Activated CD8-positive, alpha-beta T cell treated with anti-CD3 and anti-CD28 coated beads, Interleukin-2, amount 10 ng/mL, durations not matched to agents 7 days and 5 days (primary cell): Measurements from ENCODE around the gene BMPR2. TPM values are rescaled to one million over a fixed set of nuclear protein-coding genes. Genes with fewer than 3 reads are reported as not detected.
"Not testable (repeated sequence)": the region's sequence is repeated elsewhere in the genome, so short reads cannot be mapped to it uniquely, and the experiment has no call there.

ENCODE experiments used
- ATAC-seq: fragments of 150-1000 bp; cut with Tn5 transposase; one replicate; pipeline ENCODE4 v1.10.0; 2021; ENCODE audit warnings: moderate library complexity
- CTCF ChIA-PET: fragments of 350-600 bp; sonication (Branson Sonifier 250); formaldehyde crosslinking; loops from one replicate; lab custom pipeline; 2021; ENCODE audit warnings: antibody characterized with exemption; lab: Charles Lee
- POLR2A ChIA-PET: fragments of 350-600 bp; sonication (Branson Sonifier 250); formaldehyde crosslinking; loops from one replicate; lab custom pipeline; 2021; ENCODE audit warnings: antibody characterized with exemption; lab: Charles Lee
- DNase-seq: peaks from one replicate; pipeline ENCODE4 v3.0.0-alpha.2; 2020
- H3K27ac Mint-ChIP-seq: one replicate; pipeline ENCODE4 v1.8.0; 2021; ENCODE audit warnings: mild to moderate bottlenecking, mixed read lengths
- H3K27me3 Mint-ChIP-seq: one replicate; pipeline ENCODE4 v1.8.0; 2021; ENCODE audit warnings: low read depth, mixed read lengths
- H3K36me3 Mint-ChIP-seq: one replicate; pipeline ENCODE4 v1.8.0; 2021; ENCODE audit warnings: low read depth, mixed read lengths
- H3K4me1 Mint-ChIP-seq: one replicate; pipeline ENCODE4 v1.8.0; 2021; ENCODE audit warnings: low read depth, mixed read lengths
- H3K4me3 Mint-ChIP-seq: one replicate; pipeline ENCODE4 v1.8.0; 2021; ENCODE audit warnings: mild to moderate bottlenecking, mixed read lengths
- H3K9me3 Mint-ChIP-seq: one replicate; pipeline ENCODE4 v1.8.0; 2022; ENCODE audit warnings: mixed read lengths; ENCODE audit not compliant: insufficient read depth
- total RNA-seq, 2 experiments: library from RNA; stranded (reverse); gene quantifications; one replicate each; pipeline ENCODE4 v1.2.3, GENCODE V29; 2021

BMPR2 gene
- total RNA-seq, 2 experiments from 2014 or later, result 6.3 to 7.0 TPM

DNA sequence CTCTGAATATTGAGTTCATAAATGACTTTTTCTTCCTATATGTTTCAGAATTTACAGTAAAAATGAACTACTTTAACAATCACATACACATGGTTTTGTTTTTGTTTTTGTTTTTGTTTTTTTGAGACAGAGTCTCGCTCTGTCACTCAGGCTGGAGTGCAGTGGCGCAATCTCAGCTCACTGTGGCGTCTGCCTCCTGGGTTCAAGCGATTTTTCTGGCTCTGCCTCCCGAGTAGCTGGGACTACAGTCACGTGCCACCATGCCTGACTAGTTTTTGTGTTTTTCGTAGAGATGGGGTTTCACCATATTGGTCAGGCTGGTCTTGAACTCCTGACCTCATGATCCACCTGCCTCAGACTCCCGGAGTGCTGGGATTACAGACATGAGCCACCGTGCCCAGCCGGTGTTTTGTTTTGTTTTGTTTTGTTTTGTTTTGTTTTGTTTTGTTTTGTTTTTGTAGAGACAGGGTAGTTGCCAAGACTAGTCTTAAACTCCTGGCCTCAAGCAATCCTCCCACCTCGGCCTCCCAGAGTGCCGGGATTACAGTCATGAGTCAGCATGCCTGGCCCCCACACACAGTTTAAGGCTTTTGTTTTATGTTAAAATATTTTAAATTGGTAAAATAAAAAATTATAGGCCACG lies 170.5 kb downstream of the BMPR2 start:
- H3K36me3 Mint-ChIP-seq, H3K4me3 Mint-ChIP-seq, ATAC-seq, DNase-seq, H3K9me3 Mint-ChIP-seq, POLR2A ChIA-PET, H3K4me1 Mint-ChIP-seq, H3K27me3 Mint-ChIP-seq, H3K27ac Mint-ChIP-seq: not testable (repeated sequence)
- CTCF ChIA-PET, result interaction anchor here (0.6 kb wide), 1 partner anchor 348 kb away, joined by 3 read pairs; no protein-coding TSS in a partner anchor

DNA sequence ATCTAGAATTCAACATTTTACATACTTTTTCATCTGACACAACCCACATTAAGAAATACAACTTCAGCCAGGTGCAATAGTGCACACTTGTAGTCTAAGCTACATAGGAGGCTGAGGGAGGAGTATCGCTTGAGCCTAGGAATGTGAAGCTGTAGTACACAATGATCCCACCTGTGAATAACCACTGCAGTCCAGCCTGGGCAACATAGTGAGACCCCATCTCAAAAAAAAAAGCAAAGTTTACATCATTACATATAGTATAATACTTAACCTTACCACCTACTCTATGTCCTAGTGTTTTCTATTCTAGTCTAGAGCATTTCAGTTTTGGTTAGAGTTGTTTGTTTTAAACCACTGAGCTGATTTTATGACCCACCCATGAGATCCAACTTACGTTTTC lies 172.1 kb downstream of the BMPR2 start:
- ATAC-seq, result no peak
- no peaks in the 10 kb centered on the region for H3K9me3 Mint-ChIP-seq
- no peaks in the 10 kb centered on the region for H3K36me3 Mint-ChIP-seq
- DNase-seq, result no peak
- H3K4me1 Mint-ChIP-seq, result no peaks in the 10 kb centered on the region
- no peak overlapping the region for H3K27ac Mint-ChIP-seq
- no peaks in the 10 kb centered on the region for H3K27me3 Mint-ChIP-seq
- CTCF ChIA-PET, result interaction anchor here (1.6 kb wide), 1 partner anchor 11 kb away, joined by 3 read pairs; no protein-coding TSS in a partner anchor
- no peak overlapping the region for H3K4me3 Mint-ChIP-seq
- POLR2A ChIA-PET, result no interaction called here

DNA sequence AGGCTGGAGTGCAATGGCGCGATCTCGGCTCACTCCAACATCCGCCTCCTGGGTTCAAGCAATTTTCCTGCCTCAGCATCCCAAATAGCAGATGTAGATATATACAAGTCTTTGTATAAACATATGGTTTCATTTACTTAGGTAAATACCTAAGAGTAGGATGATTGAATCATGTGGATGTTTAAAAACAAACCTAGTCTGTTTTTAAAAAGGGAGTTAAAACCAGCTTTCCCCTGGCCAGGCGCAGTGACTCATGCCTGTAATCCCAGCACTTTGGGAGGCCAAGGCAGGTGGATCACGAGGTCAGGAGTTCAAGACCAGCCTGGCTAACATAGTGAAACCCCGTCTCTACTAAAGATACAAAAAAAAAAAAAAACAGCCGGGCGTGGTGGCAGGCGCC lies 174.9 kb downstream of the BMPR2 start:
- H3K36me3 Mint-ChIP-seq, ATAC-seq, H3K4me3 Mint-ChIP-seq, DNase-seq, H3K27me3 Mint-ChIP-seq, H3K4me1 Mint-ChIP-seq, CTCF ChIA-PET, H3K9me3 Mint-ChIP-seq, H3K27ac Mint-ChIP-seq, POLR2A ChIA-PET: not testable (repeated sequence)

DNA sequence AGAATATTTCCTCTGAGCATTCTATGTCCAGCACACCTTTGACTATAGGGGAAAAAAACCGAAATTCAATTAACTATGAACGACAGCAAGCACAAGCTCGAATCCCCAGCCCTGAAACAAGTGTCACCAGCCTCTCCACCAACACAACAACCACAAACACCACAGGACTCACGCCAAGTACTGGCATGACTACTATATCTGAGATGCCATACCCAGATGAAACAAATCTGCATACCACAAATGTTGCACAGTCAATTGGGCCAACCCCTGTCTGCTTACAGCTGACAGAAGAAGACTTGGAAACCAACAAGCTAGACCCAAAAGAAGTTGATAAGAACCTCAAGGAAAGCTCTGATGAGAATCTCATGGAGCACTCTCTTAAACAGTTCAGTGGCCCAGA lies 179.2 kb downstream of the BMPR2 start:
- peaks cover 5% of the 10 kb centered on the region for H3K36me3 Mint-ChIP-seq
- no peak for DNase-seq
- CTCF ChIA-PET, result interaction anchor here (0.6 to 0.8 kb wide), 2 partner anchors 31 to 315 kb away, joined by 3 read pairs; no protein-coding TSS in a partner anchor

DNA sequence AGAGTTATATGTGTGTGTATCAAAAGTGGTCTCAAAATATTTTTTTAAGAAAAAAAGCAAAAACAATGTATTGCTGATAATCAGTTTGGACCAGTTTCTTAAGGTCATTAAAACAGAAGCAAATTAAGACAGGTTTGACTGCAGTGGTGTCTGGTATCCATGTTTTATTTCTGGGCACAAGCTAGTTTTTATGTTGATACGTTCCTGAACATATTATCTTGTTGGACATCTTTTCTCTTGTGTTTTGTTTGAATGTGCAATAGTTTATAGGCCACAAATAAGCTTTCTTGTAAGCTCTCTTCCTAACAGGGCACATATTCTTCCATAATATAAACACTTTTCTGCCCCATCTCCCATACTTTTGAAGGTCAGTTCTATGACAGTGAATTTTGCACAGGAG lies 184.1 kb downstream of the BMPR2 start:
- Mint-ChIP-seq H3K36me3 (peaks cover 5% of the 10 kb centered on the region), H3K27me3 (no peaks in the 10 kb centered on the region), H3K27ac (no peak overlapping the region), H3K4me1 (peaks cover 8% of the 10 kb centered on the region), H3K9me3 (no peaks in the 10 kb centered on the region), H3K4me3 (no peak overlapping the region)
- ChIA-PET POLR2A (no interaction called here), CTCF (interaction anchor here (1.1 kb wide), 1 partner anchor 13 kb away, joined by 3 read pairs; no protein-coding TSS in a partner anchor)
- DNase-seq, result no peak
- no peak for ATAC-seq

More for the DNA sequence above, 179.2 kb downstream of the BMPR2 start:
- ATAC-seq, result no peak
- Mint-ChIP-seq H3K27me3 (no peaks in the 10 kb centered on the region), H3K9me3 (no peaks in the 10 kb centered on the region), H3K4me1 (peaks cover 9% of the 10 kb centered on the region), H3K4me3 (no peak overlapping the region), H3K27ac (no peak overlapping the region)
- POLR2A ChIA-PET, result no interaction called here

DNA sequence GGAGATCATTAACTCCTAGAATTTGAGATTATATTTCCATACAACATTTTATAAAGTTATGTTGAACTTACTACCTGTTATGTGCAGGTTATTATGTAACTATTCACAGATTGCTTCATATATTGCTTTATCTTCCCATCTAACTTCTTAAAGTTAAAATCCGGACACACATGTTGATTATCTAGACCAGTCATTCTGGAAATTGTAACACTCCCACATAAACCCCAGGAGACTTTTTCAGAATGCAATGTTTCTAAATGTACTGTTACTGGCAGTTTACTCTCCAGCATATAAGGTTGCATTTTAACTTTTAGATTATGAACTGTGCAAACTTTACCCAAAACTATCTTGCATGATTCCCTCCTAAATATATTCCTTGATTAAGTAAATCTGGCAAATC lies 188.1 kb downstream of the BMPR2 start:
- Mint-ChIP-seq H3K36me3 (no peaks in the 10 kb centered on the region), H3K9me3 (no peaks in the 10 kb centered on the region), H3K27ac (no peak overlapping the region), H3K4me1 (no peaks in the 10 kb centered on the region), H3K4me3 (no peak overlapping the region), H3K27me3 (no peaks in the 10 kb centered on the region)
- no peak for DNase-seq
- POLR2A ChIA-PET, result no interaction called here
- CTCF ChIA-PET, result interaction anchor here (0.8 to 1.4 kb wide), 2 partner anchors 9 to 24 kb away, joined by 3 to 5 read pairs; no protein-coding TSS in a partner anchor
- ATAC-seq, result no peak

DNA sequence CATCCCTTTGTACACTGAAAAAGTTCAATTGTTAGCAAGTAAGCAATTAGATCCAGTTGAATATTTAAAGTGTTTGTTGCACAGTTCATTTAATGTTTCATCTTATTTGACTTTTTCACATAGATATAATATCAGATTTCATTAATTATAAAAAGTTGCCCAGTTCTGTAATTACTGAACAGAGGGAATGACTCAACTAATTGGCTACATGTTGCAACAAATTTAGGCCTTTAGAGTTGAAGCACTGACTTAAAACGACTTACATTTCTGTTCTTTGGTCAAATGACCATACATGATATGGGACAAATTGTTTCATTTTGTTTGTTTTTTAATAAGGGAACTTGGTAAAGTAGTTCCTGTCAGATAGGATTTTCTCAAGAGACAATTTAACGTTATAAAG lies 190.2 kb downstream of the BMPR2 start:
- H3K27ac Mint-ChIP-seq, result no peak overlapping the region
- CTCF ChIA-PET, result no interaction called here
- H3K36me3 Mint-ChIP-seq, result no peaks in the 10 kb centered on the region
- no peaks in the 10 kb centered on the region for H3K9me3 Mint-ChIP-seq
- ATAC-seq (no peak), DNase-seq (no peak)
- no peaks in the 10 kb centered on the region for H3K27me3 Mint-ChIP-seq
- POLR2A ChIA-PET, result interaction anchor here (0.9 kb wide), 1 partner anchor 22 kb away, joined by 3 read pairs; no protein-coding TSS in a partner anchor
- no peak overlapping the region for H3K4me3 Mint-ChIP-seq
- H3K4me1 Mint-ChIP-seq, result no peaks in the 10 kb centered on the region

DNA sequence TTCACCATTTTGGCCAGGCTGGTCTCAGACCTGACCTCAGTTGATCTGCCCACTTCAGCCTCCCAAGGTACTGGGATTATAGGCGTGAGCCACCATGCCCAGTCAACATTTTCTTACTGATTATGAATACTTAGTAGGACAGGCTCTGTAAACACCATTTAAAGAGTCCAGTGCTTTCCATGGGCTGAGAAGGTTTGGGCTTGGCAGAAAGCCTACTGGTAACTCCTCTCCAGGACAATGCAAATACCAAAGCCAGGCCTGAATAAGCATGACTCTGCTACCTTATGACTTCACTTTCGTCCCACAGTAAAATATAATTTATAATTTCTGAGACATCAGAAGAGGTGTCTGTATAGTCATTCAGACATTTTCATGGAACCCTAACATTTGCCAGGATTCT lies 198.4 kb downstream of the BMPR2 start:
- ATAC-seq, result no peak
- Mint-ChIP-seq H3K9me3 (no peaks in the 10 kb centered on the region), H3K27ac (no peak overlapping the region), H3K27me3 (no peaks in the 10 kb centered on the region), H3K36me3 (no peaks in the 10 kb centered on the region), H3K4me1 (no peaks in the 10 kb centered on the region), H3K4me3 (no peak overlapping the region)
- DNase-seq, result no peak
- ChIA-PET POLR2A (no interaction called here), CTCF (interaction anchor here (0.8 to 1.7 kb wide), 5 partner anchors 15 to 601 kb away, joined by 3 to 12 read pairs (median 3); no protein-coding TSS in a partner anchor)

DNA sequence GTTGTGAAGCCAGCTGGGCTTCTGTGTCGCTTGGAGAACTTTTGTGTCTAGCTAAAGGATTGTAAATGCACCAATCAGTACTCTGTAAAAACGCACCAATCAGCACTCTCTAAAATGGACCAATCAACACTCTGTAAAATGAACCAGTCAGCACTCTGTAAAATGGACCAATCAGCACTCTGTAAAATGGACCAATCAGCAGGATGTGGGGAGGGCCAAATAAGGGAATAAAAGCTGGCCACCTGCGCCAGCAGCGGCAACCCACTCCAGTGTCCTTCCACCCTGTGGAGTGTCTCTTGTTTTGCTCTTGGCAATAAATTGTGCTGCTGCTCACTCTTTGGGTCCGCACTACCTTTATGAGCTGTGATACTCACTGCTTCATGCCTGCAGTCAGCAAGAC lies 199.1 kb downstream of the BMPR2 start:
- POLR2A ChIA-PET, H3K4me3 Mint-ChIP-seq, H3K27me3 Mint-ChIP-seq, H3K27ac Mint-ChIP-seq, H3K36me3 Mint-ChIP-seq, DNase-seq, H3K4me1 Mint-ChIP-seq, ATAC-seq, H3K9me3 Mint-ChIP-seq: not testable (repeated sequence)
- CTCF ChIA-PET, result interaction anchor here (0.7 to 1.7 kb wide), 5 partner anchors 13 to 600 kb away, joined by 3 to 12 read pairs (median 4); no protein-coding TSS in a partner anchor

DNA sequence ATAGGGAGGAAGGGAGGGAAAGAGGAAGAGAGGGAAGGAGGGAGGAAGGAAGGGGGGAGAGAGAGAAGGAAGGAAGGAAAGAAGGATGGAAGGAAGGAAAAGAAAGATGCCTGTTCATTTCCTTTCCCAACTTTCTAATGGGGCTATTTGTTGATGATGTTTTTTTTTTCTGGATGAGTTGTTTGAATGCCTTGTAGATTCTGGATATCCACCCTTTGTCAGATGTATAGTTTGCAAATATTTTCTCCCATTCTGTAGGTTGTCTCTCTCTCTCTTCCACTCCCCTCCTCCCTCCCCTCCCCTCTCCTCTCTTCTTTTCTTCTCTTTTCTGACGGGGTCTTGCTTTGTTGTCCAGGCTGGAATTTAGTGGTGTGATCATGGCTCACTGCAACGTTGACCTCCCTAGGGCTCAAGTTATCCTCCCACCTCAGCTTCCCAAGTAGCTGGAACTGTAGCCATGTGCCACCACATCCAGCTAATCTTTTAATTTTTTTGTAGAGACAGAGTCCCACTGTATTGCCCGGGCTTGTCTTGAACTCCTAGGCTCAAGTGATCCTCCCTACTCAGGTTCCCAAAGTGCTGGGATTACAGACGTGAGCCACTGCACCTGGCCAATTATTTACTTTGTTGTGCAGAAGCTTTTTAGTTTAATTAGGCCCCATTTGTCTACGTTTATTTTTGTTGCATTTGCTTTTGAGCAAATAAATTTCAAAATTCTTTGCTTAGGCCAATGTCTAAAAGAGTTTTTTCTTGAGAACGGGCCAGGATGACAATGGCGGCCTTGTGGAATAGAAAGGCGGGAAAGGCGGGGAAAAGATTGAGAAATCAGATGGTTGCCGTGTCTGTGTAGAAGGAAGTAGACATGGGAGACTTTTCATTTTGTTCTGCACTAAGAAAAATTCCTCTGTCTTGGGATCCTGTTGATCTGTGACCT lies 201.4 kb downstream of the BMPR2 start:
- ATAC-seq (no peak), DNase-seq (no peak)
- Mint-ChIP-seq H3K9me3 (no peaks in the 10 kb centered on the region), H3K27me3 (no peaks in the 10 kb centered on the region), H3K36me3 (no peaks in the 10 kb centered on the region), H3K4me1 (no peaks in the 10 kb centered on the region), H3K27ac (no peak overlapping the region), H3K4me3 (no peak overlapping the region)
- POLR2A ChIA-PET, result no interaction called here
- CTCF ChIA-PET, result interaction anchor here (1.1 kb wide), 1 partner anchor 11 kb away, joined by 4 read pairs; no protein-coding TSS in a partner anchor

DNA sequence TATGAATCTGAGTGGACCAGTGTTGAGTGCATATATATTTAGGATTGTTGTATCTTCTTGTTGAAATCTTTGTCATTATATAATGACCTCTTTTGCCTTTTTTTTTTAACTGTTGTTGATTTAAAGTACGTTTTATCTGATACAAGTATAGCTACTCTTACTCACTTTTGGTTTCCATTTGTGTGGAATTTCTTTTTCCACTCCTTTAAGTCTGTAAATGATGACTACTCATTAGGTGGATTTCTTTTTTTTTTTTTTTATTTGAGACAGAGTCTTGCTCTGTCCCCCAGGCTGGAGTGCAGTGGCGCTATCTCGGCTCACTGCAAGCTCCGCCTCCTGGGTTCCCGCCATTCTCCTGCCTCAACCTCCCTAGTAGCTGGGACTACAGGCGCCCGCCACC lies 206.7 kb downstream of the BMPR2 start:
- not testable (repeated sequence) for H3K4me1 Mint-ChIP-seq, DNase-seq, ATAC-seq, H3K4me3 Mint-ChIP-seq, H3K36me3 Mint-ChIP-seq, H3K27me3 Mint-ChIP-seq, H3K9me3 Mint-ChIP-seq, H3K27ac Mint-ChIP-seq
- POLR2A ChIA-PET, result interaction anchor here (0.6 kb wide), 1 partner anchor 140 kb away, joined by 4 read pairs; no protein-coding TSS in a partner anchor
- CTCF ChIA-PET, result interaction anchor here (0.6 kb wide), 1 partner anchor 50 kb away, joined by 3 read pairs; no protein-coding TSS in a partner anchor
